Measurements from ENCODE around the gene COX4I1.

DNA sequence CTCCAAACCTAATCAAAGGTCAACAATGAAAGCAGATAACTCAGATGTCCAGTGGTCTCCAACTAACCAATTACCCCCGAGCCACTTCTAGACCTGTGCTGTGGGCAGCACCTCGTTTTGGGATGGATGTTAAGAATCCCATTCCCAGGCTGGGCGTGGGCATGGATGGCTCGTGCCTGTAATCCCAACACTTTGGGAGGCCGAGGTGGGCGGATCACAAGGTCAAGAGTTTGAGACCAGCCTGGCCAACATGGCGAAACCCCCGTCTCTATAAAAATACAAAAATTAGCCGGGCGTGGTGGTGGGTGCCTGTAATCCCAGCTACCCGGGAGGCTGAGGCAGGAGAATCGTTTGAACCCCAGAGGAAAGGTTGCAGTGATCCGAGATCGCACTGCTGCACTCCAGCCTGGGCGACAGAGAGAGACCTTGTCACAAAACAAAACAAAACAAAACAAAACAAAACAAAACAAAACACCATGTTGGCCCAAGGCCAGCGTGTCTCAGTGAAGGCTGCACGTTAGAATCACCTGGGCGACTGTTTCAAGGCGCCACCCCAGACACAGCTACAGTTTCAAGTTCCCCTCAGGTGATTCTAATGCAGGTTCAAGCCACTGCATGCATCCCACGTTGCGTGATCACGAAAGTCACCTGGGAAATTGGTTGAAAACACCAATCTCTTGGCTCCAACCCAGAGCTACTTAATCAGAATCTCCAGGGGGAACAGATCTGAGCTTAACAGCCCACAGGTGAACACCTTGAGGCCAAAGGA, 21.3 kb downstream of the COX4I1 start:
- no peak for TF ChIP-seq CTCF (IDR thresholded peaks at IDR 0.05)
- no peak for TF ChIP-seq EZH2 (IDR thresholded peaks at IDR 0.05; ENCODE audit: borderline replicate concordance, insufficient read depth, low read depth, low read length, poor library complexity, severe bottlenecking)

Data from B cell (primary cell).